ENCODE data around the gene CDH23.

Gene CDH23

GRCh38 chr10:71426058-71426605 lies 29.4 kb downstream of the CDH23 start:
- no peak for FAIRE-seq

GRCh38 chr10:71427246-71427645 lies 30.5 kb downstream of the CDH23 start:
- no peak for FAIRE-seq

DNA sequence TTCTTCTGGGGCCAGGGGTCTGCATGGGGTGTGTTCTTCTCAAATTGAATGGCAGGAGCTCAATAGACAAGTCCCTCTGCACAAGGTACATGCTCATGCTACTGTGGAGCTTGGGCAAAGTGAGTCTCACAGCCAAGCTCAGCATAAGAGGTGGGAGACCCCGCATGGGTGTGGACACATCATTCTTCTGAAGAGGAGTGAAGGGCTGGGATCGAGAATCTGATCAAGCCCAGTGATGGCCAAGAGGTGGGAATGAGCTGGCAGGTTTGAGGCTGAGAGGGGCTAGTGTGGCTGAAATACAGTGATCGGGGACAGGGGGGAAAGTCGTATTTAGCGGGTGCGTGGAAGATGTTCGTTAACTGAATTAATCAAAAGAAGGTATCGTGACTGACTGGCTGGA lies 32.6 kb downstream of the CDH23 start:
- no peak for FAIRE-seq

GRCh38 chr10:71429929-71430328 lies 33.2 kb downstream of the CDH23 start:
- FAIRE-seq, result no peak

- no peak for FAIRE-seq
Measured at GRCh38 chr10:71431239-71432100, 34.8 kb downstream of the CDH23 start.

- no peak for FAIRE-seq
Measured at GRCh38 chr10:71432101-71432905, 35.6 kb downstream of the CDH23 start.

- FAIRE-seq, result no peak
Measured at GRCh38 chr10:71432956-71433767, 36.4 kb downstream of the CDH23 start.

DNA sequence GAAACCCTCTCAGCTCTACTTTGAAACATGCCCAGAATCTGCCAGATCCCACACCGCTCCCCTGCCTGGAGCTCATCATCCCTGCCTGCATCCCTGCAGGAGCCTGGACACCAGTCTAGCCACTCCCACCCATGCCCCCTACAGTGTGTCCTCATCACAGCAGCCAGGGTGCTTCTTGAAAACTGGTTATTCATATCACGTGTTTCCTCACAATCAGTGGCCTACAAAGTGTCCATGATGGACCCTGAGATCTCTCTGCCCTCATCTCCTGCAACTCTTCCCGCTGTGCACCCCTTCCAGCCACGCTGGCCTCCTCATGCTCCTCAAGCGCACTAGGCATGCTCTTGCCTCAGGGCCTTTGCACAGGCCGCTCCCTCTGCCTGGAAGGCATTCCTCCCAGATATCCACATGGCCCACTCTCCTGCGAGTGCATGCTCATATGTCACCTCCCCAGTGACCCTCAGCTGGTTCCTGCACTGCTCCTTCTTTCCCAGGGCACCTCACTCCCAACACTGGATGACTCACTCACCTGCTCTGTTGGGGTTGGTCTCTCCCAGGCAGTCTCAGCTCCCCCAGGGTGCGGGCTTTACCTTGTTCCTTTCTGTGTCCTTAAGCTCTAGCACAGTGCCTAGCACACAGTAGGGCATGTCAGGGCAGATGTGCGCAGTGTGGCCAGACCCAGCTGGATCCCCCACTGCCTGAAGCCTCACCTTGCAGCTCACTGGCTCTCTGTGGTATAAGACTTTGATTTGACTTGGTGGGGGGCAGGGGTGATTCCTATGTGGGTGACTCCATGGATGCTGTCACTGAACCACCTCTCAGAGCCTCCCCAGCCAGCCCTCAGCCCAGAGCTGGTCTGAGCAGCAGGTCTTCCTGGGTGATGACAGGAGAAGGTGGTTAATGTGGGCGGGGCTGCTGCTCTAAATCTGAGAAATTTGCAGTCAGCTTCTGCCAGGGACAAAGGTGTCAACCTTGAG lies 37.3 kb downstream of the CDH23 start:
- no peak for FAIRE-seq

- no peak for FAIRE-seq
Measured at GRCh38 chr10:71434760-71435394, 38.2 kb downstream of the CDH23 start.

DNA sequence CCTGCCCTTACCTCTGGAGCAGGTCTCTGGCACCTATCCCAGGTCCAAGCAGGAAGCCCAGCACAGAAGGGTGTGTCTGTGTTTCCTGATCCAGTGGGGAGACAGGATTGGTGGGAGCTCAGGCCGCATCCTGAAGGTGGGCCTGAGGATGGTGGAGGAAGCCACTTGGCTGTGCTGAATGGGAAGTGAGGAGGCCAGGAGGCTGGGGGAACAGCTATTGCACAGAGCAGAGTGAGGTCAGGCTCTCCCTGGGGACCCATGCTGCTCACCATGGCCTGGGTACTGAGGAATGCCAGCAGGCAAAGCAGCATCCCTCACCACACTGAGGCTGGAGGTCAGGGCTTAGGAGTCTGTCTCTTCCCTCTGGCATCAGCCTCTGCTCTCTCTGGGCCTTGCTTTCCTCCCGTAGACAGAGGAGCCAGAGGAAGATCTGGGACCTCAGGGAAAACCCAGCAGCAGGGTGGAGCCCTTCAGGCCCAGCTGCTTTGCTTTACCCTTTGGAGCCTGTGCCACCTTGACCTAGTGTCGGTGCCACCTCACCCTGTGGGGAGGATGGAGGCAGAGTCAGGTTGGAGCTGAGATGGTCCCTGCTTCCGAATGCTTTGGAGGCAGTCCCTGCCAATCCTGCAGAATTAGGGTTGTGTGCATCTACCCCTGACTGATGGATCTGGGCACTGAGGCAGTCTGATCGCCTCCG lies 39.0 kb downstream of the CDH23 start:
- FAIRE-seq, result no peak

DNA sequence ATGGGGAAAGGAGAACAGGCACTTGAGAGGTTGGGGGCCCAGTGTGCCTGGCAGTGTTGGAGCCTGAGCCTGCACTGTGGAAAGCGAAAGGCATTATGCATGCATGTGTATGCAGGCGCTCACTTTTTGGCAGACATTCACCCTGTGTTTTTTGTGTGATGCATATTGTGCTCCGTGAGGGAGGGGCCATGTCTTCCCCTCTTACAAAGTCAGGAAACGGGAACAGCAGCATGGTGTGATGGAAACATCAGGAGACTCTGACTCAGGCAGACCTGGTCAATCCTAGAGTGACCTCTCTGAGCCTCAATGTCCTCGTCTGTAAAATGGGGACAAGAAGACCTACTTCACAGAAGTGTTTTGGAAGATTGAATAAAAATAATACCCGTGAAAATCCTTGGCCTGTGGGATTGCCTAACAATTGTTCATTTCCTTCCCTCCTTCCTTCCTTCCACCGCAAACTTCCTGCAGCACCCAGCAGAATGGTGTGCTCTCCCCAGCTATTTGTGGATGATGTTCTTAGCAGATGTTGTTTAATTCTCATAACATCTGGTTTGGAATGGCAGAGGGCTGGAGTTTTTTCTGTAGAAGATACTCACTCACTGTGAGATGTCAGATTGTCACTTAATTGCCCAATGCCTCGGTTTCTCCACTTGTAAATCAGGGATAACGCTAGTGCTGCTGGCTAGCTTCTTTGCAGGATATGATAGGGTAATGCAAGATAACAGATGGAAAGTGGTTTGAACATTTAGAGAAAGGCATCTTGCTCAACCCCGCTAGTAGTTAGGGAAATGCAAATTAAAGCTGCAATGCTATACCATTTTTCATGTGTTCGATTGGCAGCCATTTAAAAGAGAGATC lies 39.8 kb downstream of the CDH23 start:
- no peak for FAIRE-seq

DNA sequence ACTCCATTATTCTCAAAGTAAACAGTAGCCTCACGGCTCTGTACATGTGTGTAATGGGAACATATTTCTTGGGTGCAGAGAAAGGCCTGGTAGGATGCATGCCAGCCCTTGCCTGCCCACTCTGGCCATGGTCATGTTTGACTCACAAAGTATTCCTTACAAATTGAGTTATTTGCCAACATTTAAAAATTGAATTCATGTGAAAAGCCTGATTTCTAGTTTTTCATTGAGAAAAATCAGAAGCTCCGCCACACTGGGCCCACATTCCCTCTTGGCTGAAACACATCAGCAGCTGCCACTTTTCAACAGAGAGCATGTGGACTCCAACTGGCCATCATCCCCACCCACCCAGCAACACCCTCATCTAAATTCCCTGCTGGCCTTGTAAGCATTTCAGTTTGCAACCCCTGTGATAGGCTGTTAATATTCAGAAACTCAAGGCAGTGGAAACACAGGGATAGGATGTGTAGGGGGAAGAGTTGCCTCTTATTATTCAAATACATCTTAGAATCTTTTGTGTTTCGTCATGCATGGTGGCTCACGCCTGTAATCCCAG lies 40.9 kb downstream of the CDH23 start:
- FAIRE-seq, result no peak

GRCh38 chr10:71438761-71439160 lies 42.0 kb downstream of the CDH23 start:
- no peak for FAIRE-seq

DNA sequence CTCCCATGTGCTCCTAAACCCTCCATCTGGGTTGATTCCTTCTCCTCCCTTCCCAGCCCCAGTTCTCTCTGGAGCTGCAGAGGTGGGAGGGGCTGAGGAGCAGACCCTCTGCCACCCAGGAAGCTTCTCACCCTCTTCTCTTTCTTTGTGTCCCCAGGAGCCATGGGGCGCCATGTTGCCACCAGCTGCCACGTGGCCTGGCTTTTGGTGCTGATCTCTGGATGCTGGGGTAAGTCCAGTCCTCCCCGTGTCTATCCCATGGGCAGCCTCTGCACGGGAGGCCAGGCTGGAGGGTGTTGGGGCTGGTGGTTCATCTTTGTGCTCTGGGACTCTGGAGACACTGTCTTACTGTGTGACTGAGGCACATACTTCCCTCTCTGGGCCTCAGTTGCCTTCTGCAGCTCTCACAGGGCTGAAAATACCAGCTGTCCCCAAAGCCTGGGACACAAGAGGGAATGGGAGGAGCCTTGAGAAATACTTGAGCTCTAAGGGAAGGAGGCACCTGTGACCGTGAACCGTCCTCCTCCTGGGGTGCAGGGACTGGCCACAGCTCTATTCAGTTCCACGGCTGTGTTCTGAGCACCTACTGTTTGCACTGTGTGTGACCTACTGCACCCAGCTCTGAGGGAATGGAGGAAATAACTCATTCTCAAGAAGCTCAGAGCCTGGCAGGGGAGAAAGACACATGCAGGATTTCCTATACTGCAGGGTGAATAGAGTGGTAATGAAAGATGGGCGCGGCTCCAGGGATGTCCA lies 43.1 kb downstream of the CDH23 start:
- no peak for FAIRE-seq

GRCh38 chr10:71440506-71441035 lies 43.9 kb downstream of the CDH23 start:
- no peak for FAIRE-seq

DNA sequence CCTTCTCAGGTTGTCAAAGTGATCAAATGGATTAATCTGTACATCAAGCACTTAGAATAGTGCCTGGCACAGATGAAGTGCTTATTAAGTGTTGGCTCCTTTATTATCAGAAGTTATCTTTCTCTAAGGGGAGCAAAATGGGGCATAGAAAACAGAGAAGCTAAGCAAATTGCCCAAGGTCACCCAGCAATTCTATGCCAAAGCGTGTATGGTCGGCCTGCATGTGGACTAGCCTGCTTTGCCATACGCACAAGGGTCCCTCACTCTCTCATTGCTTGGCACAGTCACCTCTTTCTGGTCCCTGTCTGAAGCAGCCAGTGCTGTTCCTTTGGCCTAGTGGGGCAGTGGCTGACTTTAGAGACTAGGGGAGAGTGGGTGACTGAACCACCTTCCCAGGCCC lies 45.3 kb downstream of the CDH23 start:
- FAIRE-seq, result no peak

GRCh38 chr10:71442859-71443570 lies 46.3 kb downstream of the CDH23 start:
- no peak for FAIRE-seq
